Upper lobe of left lung (tissue), 6 donors: ENCODE results near the gene C1orf146. TPM values are rescaled to one million over a fixed set of nuclear protein-coding genes. Genes with fewer than 3 reads are reported as not detected.
"Not testable (repeated sequence)": the region's sequence is repeated elsewhere in the genome, so short reads cannot be mapped to it uniquely, and the experiment has no call there.

Experiments
- ATAC-seq, 2 donors: fragments of 200-7000 bp; cut with Tn5 transposase; one replicate each; pipeline ENCODE4 v1.9.1; 2022; ENCODE audit warnings: mild to moderate bottlenecking in 2 of 2, moderate library complexity in 2 of 2; ENCODE audit not compliant: low FRiP score in 2 of 2
- DNase-seq, 2 donors: peaks; one replicate each; pipeline ENCODE4 v3.0.0-alpha.2; 2019 to 2020
- H3K27ac ChIP-seq, 4 donors: fragments of 200-600 bp; sonication (generic); one replicate each; pipeline ENCODE4 v1.5.1; 2016 to 2019
- H3K27me3 ChIP-seq, 4 donors: fragments of 200-600 bp; sonication (generic); one replicate each; pipeline ENCODE4 v1.5.1; 2017 to 2019
- H3K36me3 ChIP-seq, 4 donors: fragments of 200-600 bp; sonication (generic); one replicate each; pipeline ENCODE4 v1.5.1; 2016 to 2019
- H3K4me1 ChIP-seq, 4 donors: fragments of 200-600 bp; sonication (generic); one replicate each; pipeline ENCODE4 v1.5.1; 2018 to 2019
- H3K4me3 ChIP-seq, 4 donors: fragments of 200-600 bp; sonication (generic); one replicate each; pipeline ENCODE4 v1.5.1; 2017 to 2019; ENCODE audit warnings: mild to moderate bottlenecking in 2 of 4, moderate library complexity in 1 of 4
- H3K9me3 ChIP-seq, 4 donors: fragments of 200-600 bp; sonication (generic); one replicate each; pipeline ENCODE4 v1.5.1; 2018 to 2019
- CTCF ChIP-seq, 6 experiments: fragments of 450-650 bp in 4 of 6; fragments of 200-600 bp in 2 of 6; sonication (generic) in 2 of 6; IDR thresholded peaks; one replicate each; pipeline ENCODE4 v1.5.1; 2016 to 2019; ENCODE audit warnings: antibody characterized with exemption in 6 of 6
- EP300 ChIP-seq, 4 donors: sonication (generic); formaldehyde crosslinking; IDR thresholded peaks; one replicate each; pipeline ENCODE4 v1.5.1; 2017; ENCODE audit warnings: antibody characterized with exemption in 4 of 4, control low read depth in 2 of 4
- POLR2A ChIP-seq, 4 donors: fragments of 450-650 bp; IDR thresholded peaks; one replicate each; pipeline ENCODE4 v1.5.1; 2016 to 2017; ENCODE audit warnings: antibody characterized with exemption in 4 of 4, mild to moderate bottlenecking in 2 of 4
- POLR2AphosphoS5 ChIP-seq, 2 donors: sonication (generic); formaldehyde crosslinking; IDR thresholded peaks; one replicate each; pipeline ENCODE4 v1.5.1; 2017; ENCODE audit warnings: antibody characterized with exemption in 2 of 2
- WGBS, 2 donors: methylation state at CpG; one replicate each; pipeline ENCODE4 v1.1.5; 2017 to 2018; 5-methylcytosine and 5-hydroxymethylcytosine counted together
- total RNA-seq, 6 donors: library from RNA; depleted of rRNA in 4 of 6; stranded (reverse); fragments of >200 nt in 4 of 6; gene quantifications; one replicate each; pipeline versions ENCODE4 v1.1.0 to v1.2.1, GENCODE V29; 2016 to 2021
- donor health status: DM: no; HTN: no; CAD: no; lungs with moderate emphysema.
- donor health status: DM: no; HTN: yes; CAD: no; lungs with severe emphysema.

C1orf146 gene
- total RNA-seq, 6 donors from 2014 or later = not detected

GRCh38 chr1:92219028-92219427 lies 1.3 kb downstream of the C1orf146 start:
- Histone ChIP-seq H3K27me3 (no peaks in the 10 kb centered on the region), H3K4me3 (no peak overlapping the region), H3K36me3 (no peaks in the 10 kb centered on the region), H3K27ac (no peak overlapping the region), H3K9me3 (no peaks in the 10 kb centered on the region), H3K4me1 (no peaks in the 10 kb centered on the region)
- DNase-seq (no peak), ATAC-seq (no peak)
- TF ChIP-seq POLR2AphosphoS5 (IDR thresholded peaks at IDR 0.05) (no peak), EP300 (IDR thresholded peaks at IDR 0.05) (no peak), CTCF (IDR thresholded peaks at IDR 0.05) (no peak), POLR2A (IDR thresholded peaks at IDR 0.05) (no peak)

GRCh38 chr1:92228401-92228800 lies 10.7 kb downstream of the C1orf146 start:
- no peak for TF ChIP-seq POLR2AphosphoS5 (IDR thresholded peaks at IDR 0.05)
- no peak for TF ChIP-seq EP300 (IDR thresholded peaks at IDR 0.05)
- TF ChIP-seq CTCF (IDR thresholded peaks at IDR 0.05) = no peak
- no peak for TF ChIP-seq POLR2A (IDR thresholded peaks at IDR 0.05)
- H3K27ac ChIP-seq = no peak overlapping the region
- 80 to 89% methylated on average over 3 of the region's 3 CpGs for WGBS, 2 donors
- ATAC-seq (no peak), DNase-seq (no peak)
- H3K27me3 ChIP-seq = no peaks in the 10 kb centered on the region
- no peaks in the 10 kb centered on the region for H3K4me1 ChIP-seq
- H3K9me3 ChIP-seq = no peaks in the 10 kb centered on the region
- no peak overlapping the region for H3K4me3 ChIP-seq
- no peaks in the 10 kb centered on the region for H3K36me3 ChIP-seq

GRCh38 chr1:92230736-92231135 lies 13.0 kb downstream of the C1orf146 start:
- TF ChIP-seq CTCF (IDR thresholded peaks at IDR 0.05) (no peak), POLR2A (IDR thresholded peaks at IDR 0.05) (no peak), EP300 (IDR thresholded peaks at IDR 0.05) (no peak), POLR2AphosphoS5 (IDR thresholded peaks at IDR 0.05) (no peak)
- no peaks in the 10 kb centered on the region for H3K27me3 ChIP-seq
- no peaks in the 10 kb centered on the region for H3K9me3 ChIP-seq
- H3K27ac ChIP-seq = no peak overlapping the region
- ATAC-seq (no peak), DNase-seq (no peak)
- no peaks in the 10 kb centered on the region for H3K4me1 ChIP-seq
- H3K36me3 ChIP-seq = no peaks in the 10 kb centered on the region
- 88% methylated on average over 1 of the region's 1 CpG for WGBS, 2 donors
- no peak overlapping the region for H3K4me3 ChIP-seq

GRCh38 chr1:92240034-92240433 lies 22.3 kb downstream of the C1orf146 start:
- H3K36me3 ChIP-seq = no peaks in the 10 kb centered on the region
- no peak overlapping the region for H3K4me3 ChIP-seq
- no peak for TF ChIP-seq CTCF (IDR thresholded peaks at IDR 0.05)
- TF ChIP-seq EP300 (IDR thresholded peaks at IDR 0.05) = no peak
- H3K9me3 ChIP-seq = no peaks in the 10 kb centered on the region
- H3K27ac ChIP-seq = no peak overlapping the region
- 87 to 93% methylated on average over 2 of the region's 2 CpGs for WGBS, 2 donors
- ATAC-seq (no peak), DNase-seq (no peak)
- H3K27me3 ChIP-seq = no peaks in the 10 kb centered on the region
- H3K4me1 ChIP-seq = no peaks in the 10 kb centered on the region

- 87 to 96% methylated on average over 1 of the region's 1 CpG for WGBS, 2 donors
- Histone ChIP-seq H3K27me3 (no peaks in the 10 kb centered on the region), H3K4me1 (no peaks in the 10 kb centered on the region), H3K27ac (no peak overlapping the region), H3K36me3 (peaks cover 0 to 22% (median 2%) of the 10 kb centered on the region in 4 donors), H3K4me3 (no peak overlapping the region), H3K9me3 (no peaks in the 10 kb centered on the region)
- DNase-seq = no peak
- ATAC-seq = no peak
- no peak for TF ChIP-seq EP300 (IDR thresholded peaks at IDR 0.05)
- no peak for TF ChIP-seq POLR2A (IDR thresholded peaks at IDR 0.05)
- no peak for TF ChIP-seq CTCF (IDR thresholded peaks at IDR 0.05)
Measured at GRCh38 chr1:92244376-92244775, 26.7 kb downstream of the C1orf146 start.

- ATAC-seq, DNase-seq: not testable (repeated sequence)
- peaks cover 8 to 33% (median 9%) of the 10 kb centered on the region in 4 donors for H3K36me3 ChIP-seq
Measured at GRCh38 chr1:92254714-92255113, 37.0 kb downstream of the C1orf146 start.

More at GRCh38 chr1:92254714-92255113, 37.0 kb downstream of the C1orf146 start:
- H3K4me1 ChIP-seq, H3K9me3 ChIP-seq, H3K4me3 ChIP-seq, H3K27me3 ChIP-seq, H3K27ac ChIP-seq: not testable (repeated sequence)
- WGBS, 2 donors = 67 to 79% methylated on average over 3 of the region's 3 CpGs
